Measurements from ENCODE around the gene NUDT17.
"Not testable (repeated sequence)": the region's sequence is repeated elsewhere in the genome, so short reads cannot be mapped to it uniquely, and the experiment has no call there.

NUDT17 gene, protein sequence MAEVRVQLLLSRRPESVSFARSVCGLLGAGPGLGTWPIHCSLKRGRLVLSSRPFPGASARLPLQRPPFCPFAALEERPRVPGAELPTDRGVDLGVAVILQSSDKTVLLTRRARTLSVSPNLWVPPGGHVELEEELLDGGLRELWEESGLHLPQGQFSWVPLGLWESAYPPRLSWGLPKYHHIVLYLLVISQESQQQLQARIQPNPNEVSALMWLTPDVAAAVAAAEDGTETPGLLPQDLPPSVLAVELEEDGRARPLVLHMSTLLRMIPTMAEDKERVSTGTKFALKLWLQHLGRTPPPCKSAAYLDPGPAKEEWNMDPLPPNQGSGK

DNA sequence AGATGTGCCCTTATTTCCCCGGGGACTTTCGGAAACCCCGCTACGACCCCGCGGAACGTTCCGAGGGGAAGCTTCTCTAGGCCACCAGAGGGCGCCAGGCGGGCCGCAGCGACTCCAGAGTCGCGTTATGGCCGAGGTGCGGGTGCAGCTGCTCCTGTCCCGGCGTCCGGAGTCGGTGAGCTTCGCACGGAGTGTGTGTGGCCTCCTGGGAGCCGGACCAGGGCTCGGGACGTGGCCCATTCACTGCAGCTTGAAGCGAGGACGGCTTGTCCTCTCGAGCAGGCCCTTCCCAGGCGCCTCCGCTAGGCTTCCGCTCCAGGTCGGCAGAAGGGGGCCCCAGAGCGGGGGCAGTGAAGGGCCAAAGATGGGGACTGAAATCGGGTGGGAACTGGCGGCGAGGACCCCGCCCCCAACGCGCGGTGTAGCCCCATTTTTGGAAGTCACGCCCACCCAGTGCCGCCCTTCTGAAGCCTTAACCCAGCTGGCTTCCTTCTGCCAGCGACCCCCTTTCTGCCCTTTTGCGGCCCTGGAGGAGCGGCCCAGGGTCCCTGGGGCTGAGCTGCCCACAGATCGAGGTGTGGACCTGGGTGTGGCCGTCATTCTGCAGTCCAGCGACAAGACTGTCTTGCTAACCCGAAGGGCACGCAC lies at the start of gene NUDT17:
TSS of gene NUDT17 (plus strand) at position 117 of the 648 bp plus-strand sequence. CDS start at position 128, 11 bp downstream.
- in situ Hi-C loops (cut with MboI; ENCODE audit: low sequenced_read_pairs), result no loop called here

DNA sequence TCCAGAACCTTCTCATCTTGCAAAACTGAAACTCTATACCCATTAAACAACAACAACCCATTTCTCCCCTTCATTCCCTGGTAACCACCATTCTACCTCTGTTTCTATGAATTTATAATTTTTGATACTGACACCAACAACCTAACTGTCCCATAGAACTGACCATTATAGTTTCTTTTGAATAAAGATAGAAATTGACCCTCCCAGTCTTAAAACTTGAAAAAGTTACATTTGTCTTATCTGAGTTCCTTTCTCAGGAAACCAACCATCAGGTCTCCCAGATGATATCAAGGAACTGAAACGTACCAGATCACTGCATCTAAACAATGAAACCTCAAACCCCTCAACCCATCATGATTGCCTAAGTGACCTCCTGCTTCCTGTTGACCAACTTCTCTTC lies 48.7 kb upstream of the NUDT17 start:
- in situ Hi-C loops (cut with MboI; ENCODE audit: low sequenced_read_pairs), result no loop called here

DNA sequence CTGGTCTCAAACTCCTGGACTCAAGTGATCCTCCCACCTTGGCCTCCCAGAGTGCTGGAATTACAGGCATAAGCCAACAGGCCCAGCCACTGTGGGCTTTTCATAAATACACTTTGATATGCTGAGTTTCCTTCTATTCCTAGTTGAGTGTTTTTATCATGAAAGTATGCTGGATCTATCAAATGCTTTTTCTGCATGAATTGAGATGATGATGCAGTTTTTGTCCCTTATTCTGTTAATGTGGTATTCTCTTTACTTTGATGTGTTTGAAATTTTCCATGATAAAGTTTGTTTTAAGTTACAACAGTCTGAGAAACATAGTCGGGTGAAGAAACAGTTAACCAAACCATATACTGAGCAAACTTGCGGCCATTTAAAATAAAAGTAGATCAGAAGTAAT lies 45.6 kb upstream of the NUDT17 start:
- in situ Hi-C loops (cut with MboI; ENCODE audit: low sequenced_read_pairs), result no loop called here

DNA sequence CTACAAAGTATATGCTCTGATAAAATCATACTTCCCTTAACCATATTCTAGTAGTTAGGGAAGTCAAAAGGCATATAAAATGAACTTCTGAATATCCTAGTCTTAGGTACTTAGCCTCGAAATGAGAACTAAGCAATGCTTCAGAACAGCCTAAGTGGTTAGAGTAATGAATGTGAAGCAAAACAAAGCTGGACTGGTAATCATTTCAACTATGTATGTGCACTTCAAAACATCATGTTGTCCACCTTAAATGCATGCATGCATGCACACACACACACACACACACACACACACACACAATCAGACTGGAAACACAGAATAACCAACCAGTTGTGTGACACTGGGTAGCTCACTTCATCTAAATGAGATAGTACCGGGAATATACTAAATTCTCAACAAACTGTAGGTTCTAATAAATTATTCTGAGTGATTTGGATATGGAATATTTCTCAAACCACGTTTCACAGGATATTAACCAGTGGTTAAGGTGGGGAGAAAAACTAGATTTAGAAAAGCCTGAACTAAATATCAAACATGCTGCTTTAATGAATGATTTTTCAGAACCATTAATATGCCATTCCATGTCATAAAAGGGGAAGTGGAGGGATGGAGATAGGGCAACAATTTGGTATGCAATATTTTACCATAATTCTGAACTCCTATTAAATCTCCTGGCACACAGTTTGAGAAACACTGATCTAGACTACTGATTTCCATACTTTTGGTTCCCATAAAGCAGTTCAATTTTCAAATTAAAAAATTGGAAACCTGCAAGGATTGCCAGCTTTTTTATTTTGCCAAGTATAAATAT lies 41.0 kb upstream of the NUDT17 start:
- in situ Hi-C loops (cut with MboI; ENCODE audit: low sequenced_read_pairs), result no loop called here

DNA sequence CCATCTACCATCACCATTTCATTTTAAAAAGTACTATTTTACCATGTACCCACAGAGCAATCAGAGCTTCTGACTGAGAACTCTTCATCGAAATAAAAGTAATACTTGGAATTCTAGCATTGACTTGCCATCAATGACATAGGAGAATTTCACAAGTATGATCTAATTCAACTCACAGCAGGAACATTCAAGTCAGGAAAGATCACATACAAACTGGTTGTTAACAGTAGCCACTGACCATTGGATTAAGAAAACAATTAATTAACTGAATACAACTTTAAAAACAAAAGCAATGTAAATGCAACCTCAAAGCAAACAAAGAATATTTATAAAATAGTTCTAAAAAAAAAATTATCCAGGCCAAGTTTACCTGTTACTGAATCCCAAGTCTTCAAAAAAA lies 40.4 kb upstream of the NUDT17 start:
- in situ Hi-C loops (cut with MboI; ENCODE audit: low sequenced_read_pairs), result no loop called here

DNA sequence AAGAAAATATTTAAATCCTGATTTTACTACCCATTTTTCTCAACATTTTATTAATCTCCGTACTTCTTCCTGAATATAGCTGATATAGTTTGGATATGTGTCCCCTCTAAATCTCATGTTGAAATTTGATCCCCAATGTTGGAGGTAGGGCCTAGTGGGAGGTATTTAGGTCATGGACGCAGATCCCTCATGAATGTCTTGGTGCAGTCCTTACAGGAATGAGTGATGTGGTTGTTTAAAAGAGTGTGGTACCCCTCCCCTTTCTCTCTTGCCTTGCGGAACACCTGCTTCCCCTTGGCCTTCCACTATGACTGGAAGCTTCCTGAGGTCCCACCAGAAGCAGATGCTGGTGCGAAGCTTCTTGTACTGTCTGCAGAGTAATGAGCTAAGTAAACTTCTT lies 39.0 kb upstream of the NUDT17 start:
- in situ Hi-C loops (cut with MboI; ENCODE audit: low sequenced_read_pairs), result no loop called here

DNA sequence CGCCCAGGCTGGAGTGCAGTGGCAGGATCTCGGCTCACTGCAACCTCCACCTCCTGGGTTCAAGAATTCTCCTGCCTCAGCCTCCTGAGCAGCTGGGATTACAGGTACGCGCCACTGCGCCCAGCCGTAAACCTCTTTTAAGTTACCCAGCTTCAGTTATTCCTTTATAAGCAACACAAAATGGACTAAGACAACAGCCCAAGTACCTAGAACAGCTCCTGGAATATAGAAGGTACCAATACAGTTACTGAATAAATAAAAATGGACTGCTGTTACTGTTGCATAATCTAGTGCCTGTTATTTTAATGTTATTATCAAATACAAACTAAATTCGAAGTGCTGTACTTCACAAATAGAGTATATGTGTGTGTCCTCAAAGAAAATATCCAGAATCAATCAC lies 38.6 kb upstream of the NUDT17 start:
- in situ Hi-C loops (cut with MboI; ENCODE audit: low sequenced_read_pairs), result no loop called here

DNA sequence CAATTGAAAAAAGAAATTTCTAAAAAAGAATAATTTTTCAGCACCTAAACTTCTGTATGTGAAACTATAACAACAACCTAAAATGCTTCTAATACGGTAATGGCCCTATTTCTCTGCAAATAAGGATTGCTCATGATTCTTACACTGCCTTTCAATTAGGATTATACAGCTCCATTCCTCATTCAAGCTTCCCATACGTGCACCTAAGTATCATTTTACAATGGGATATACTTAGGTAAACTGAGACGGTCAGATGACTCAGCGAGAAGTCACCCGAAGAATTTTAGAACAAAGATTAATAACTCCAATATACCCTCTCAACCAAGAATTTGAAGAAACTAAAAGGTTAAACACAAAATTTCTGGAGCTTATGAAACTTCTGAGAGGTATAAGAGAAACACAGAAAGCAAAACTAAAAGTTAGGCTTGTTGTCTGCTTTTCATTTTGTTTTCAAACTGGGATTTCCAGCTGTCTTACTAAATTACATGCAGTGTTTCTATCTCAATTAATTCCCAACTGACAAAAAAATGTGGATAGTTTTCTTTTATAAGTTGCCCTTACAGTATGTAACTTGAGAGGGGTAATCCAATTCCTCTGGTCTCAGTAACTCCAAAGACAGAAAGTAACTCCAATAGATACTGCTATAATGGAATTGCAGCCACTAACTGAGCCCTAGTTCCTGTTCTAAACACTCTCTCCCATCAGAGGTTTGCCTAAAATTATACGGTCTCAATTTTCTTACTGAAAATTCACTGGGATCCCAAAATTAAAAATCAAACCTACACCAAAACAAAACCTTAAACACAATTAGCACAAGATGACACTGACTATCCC lies 32.2 kb upstream of the NUDT17 start:
- in situ Hi-C loops (cut with MboI; ENCODE audit: low sequenced_read_pairs), result not testable (repeated sequence)

DNA sequence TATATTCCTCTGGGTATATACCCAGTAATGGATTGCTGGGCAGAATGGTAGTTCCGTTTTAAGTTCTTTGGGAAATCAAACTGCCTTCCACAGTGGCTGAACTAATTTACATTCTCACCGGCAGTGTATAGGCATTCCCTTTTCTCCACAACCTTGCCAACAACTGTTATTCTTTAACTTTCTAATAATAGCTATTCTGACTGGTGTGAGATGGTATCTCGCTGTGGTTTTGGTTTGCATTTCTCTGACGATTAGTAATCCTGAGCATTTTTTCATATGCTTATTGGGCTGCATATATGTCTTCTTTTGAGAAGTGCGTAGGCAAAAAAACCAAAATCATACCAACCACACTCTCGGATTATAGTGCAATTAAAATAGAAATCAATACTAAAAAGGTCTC lies 27.3 kb upstream of the NUDT17 start:
- in situ Hi-C loops (cut with MboI; ENCODE audit: low sequenced_read_pairs), result not testable (repeated sequence)

DNA sequence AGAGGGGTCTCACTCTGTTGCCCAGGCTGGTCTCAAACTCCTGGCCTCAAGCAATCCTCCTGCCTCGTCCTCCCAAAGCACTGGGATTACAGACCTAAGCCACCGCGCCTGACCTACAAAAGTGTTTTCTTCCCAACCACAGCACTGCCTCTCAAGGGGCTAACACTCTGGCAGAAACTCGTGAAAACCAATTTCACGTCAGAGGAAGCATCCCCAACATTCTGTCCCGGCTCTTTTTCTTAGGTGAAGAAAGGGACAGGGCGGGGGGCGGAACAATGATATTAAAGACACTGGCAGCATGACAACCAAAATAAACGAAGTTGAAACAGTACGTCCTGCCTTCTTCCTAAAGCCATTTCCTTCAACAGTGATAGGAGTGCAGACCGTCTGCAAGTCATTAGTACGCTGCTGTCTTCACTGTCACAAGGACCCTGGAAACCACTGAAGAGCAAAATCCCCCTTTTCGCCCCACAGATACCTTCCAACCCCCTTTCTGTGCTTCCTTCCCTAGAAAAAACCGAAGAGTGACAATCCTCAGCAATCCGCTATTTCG lies 22.6 kb upstream of the NUDT17 start:
- in situ Hi-C loops (cut with MboI; ENCODE audit: low sequenced_read_pairs), result not testable (repeated sequence)

DNA sequence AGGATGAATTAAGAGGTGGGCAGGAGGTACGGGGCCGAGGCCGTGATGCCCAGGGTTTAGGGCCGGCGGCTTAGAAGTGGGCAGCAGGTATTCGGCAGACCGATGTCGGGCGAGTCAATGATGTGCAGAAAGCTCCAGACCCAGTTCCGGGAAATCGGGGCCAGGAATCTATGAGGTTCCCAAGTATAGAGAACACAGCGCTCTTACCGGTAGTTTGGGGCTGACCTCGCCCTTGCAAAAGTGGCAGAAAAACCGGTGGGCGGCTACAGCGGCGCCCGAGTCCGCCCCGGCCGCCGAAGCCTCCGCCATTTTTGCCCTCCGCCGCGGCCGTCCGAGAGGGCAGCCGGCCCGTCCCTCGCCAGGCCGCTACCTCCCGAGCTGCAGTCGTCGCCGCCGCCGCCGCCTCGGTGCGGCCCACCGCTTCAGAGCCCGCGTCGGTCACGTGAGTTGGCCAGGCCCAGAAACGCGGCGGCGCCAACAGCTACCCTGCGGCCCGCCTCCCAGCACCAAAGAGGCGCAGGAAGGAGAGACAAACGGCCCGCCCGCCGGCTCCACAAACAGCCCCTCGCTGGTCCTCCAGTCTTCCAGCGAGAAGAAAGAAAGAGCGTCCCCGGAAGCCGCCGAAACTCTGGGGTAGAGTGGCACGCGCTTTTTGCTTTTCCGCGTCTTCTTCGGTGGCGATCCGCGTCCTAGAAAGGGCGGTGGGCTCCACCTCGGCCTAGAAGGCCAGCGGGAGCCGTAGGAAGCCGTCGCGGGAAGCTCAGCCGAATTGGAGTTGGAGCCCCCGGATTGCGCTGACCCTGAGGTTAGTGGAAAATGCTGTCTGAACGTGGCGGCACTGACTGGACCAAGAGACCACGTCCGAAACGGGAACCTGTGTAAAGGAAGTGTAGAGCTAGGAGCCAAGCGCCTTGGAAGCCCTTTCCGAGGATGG lies 21.6 kb upstream of the NUDT17 start, which contains the start of the genes POLR3C and RNF115:
TSS of gene POLR3C (plus strand) at position 636 of the 934 bp plus-strand sequence. CDS start 1,577 bp downstream, outside the sequence.
TSS of gene RNF115 (minus strand) at position 531 of the 934 bp plus-strand sequence. CDS start at position 309, 222 bp downstream.
- in situ Hi-C loops (cut with MboI; ENCODE audit: low sequenced_read_pairs), result no loop called here

DNA sequence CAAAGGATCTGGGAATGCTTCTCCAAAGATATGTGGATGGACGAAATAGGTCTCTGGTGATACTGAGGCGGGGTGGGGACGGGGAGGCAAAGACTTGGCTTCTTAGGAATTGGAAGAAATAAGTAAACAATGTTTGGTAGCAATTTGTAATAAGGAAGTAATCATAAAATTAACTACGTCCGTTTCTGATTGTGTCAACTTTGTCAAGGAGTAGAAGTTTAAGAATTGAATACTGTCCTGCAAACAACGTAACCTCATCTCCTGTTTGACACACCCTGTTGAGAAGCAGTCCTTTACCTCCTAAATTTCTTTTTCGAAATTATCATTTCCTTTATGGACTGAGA lies 21.0 kb upstream of the NUDT17 start:
- in situ Hi-C loops (cut with MboI; ENCODE audit: low sequenced_read_pairs), result no loop called here

DNA sequence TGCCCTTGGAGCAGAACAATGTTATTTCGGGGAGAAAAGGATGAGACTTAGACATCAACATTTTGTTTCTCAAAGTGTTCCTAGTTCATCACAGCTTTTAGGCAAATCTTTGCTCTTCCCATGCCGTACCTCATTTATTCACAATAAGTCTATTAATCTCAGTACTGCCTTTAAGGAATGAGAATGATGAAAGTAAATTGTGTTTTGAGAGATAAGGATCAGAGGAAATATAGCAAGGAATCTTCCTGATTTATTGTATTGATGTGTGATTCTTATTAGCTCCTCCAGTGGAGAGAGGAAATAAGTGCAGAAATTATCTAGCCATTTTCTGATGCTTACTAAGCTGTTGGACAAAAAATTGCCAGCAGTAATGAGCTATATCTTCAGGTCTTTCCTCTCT lies 19.4 kb upstream of the NUDT17 start:
- in situ Hi-C loops (cut with MboI; ENCODE audit: low sequenced_read_pairs), result no loop called here

DNA sequence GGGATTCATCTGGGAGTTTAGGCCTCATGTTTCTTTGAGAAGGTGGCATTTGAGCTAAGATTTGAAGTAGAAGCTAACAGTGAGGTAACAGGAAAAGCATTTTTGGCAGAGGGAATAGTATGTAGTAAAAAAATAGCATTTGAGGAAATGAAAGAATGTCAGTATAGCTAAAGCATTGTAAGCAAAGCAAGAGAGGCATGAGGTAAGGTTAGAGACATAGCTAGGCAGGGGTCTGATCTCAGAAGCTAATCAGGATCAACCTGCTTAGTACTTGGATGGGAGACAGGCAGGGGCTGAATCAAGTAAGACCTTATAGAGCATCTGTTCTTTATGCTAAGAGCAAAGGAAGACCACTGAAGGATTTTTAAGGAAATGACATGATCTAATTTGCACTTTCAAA lies 17.5 kb upstream of the NUDT17 start:
- in situ Hi-C loops (cut with MboI; ENCODE audit: low sequenced_read_pairs), result no loop called here

DNA sequence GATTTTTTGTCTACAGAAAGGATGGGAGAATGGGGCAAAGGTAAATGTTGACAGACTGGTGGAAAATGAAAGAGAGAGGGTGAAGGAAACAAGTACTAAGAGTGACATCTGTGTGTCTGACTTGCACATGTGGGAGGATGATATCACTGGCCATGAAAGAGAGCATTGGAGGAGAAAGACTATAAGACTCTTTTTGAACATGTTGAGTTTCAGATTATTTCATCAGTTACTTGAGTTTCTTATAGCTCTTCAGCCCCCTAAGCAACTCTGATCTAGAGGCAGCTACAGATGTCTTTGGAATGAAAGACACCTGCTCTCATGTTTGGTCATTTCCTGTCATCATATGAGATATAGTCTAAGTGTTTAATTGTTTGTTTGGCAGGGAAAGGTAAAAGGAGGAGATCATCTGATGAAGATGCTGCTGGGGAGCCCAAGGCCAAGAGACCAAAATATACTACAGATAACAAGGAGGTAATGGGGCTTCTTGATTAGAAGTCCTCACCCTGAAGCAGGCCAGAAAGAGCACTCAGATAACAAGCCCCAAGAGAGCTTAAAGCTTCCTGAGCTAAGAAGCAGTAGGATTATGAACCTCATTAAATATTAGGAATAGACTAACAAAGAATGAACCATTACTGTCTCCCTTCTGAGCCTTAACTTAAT lies 16.9 kb upstream of the NUDT17 start:
- in situ Hi-C loops (cut with MboI; ENCODE audit: low sequenced_read_pairs), result no loop called here

DNA sequence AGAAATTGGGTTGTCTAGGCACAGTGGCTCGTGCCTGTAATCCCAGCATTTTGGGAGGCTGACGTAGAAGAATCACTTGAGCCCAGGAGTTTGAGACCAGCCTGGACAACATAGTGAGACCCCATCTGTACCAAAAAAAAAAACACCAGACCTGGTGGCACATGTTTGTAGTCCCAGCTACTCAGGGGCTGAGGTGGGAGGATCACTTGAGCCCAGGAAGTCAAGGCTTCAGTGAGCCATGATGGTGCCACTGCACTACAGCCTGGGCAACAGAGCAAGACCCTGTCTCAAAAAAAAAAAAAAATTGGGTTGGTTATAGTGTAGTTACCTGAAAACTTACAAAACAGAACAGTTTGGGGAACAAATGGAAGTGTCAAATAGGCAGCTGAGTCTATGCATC lies 14.6 kb upstream of the NUDT17 start:
- in situ Hi-C loops (cut with MboI; ENCODE audit: low sequenced_read_pairs), result not testable (repeated sequence)

DNA sequence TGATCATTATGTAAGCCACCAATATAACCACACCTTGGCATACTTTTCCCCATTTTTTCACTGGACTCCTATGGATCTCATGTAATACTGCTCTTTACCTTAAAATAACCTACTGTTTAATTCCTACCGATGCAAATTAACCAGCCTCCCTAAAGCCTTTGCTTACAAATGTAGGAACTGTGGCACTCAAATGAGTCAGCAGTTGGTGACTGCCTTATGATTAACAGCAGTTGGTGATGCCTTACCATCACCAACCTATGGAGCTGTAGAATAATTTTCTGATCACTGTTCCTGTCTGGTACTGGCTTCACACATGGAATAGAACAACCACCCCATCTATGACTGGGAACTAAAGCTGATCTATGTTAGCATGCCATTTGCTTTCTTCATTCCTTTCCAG lies 7.8 kb upstream of the NUDT17 start:
- in situ Hi-C loops (cut with MboI; ENCODE audit: low sequenced_read_pairs), result no loop called here

DNA sequence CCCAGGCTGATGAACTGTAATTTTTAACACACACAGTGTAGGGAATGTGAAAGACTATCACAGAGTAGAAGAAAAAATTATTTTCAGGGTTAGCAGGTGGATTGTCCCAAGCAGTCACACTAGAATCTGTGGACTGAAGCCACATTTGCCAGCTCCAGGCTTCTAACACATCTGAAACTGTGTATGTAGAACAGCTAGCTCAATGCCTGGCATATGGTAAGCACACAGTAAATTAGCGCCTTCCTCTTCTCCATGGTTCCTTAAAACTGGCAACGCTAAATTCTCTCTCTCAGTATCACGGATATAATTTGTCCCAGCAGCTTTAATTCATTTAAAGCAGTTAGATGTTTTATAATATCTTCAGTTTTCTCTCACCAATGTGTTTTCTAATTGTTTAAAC lies 2.4 kb upstream of the NUDT17 start:
- in situ Hi-C loops (cut with MboI; ENCODE audit: low sequenced_read_pairs), result no loop called here

DNA sequence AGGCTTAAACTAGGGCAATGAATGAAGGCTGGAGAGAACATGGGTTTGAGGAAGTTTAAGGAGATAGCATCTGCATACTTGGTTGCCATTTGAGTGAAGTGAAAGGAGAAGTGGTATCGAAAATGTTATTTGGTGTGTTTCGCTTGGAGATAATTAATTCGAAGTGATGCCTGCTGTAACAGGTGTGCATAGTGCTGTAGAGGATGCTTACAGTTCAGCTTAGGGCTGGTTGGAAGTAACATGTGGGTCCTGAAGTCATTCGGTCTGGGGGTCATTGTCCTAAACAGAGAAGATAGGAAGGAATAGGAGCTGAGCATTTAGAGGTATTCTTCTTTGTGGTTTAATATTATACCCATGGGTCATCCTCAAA lies 301 bp upstream of the NUDT17 start:
- in situ Hi-C loops (cut with MboI; ENCODE audit: low sequenced_read_pairs), result no loop called here
